Measurements from ENCODE around the gene GFPT2. TPM values are rescaled to one million over a fixed set of nuclear protein-coding genes. Genes with fewer than 3 reads are reported as not detected.

GFPT2 gene
- polyA plus RNA-seq, 4 donors = 0.54 to 4.5 (median 1.1) TPM

GRCh38 chr5:180335614-180336233, 17.4 kb downstream of the GFPT2 start:
- H3K4me3 ChIP-seq (ENCODE audit: low read depth in 1 of 3, low read length in 3 of 3) = no peak overlapping the region
- H3K9me3 ChIP-seq (ENCODE audit: control insufficient read depth in 2 of 2, insufficient read depth in 1 of 2, low read depth in 1 of 2, low read length in 1 of 2) = no peaks in the 10 kb centered on the region
- 89 to 94% (median 89%) methylated on average over 19 of the region's 19 CpGs for WGBS, 3 donors
- FAIRE-seq (no peak), DNase-seq (no peak)
- H3K27me3 ChIP-seq (ENCODE audit: control insufficient read depth in 3 of 3, insufficient read depth in 3 of 3, low read length in 3 of 3) = peaks cover 0 to 9% (median 0%) of the 10 kb centered on the region in 3 donors
- no peaks in the 10 kb centered on the region for H3K4me1 ChIP-seq (ENCODE audit: control insufficient read depth in 3 of 3, insufficient read depth in 2 of 3, low read depth in 1 of 3, low read length in 2 of 3)
- peaks cover 0 to 2% (median 0%) of the 10 kb centered on the region in 3 donors for H3K36me3 ChIP-seq (ENCODE audit: control insufficient read depth in 3 of 3, insufficient read depth in 2 of 3, low read depth in 1 of 3, low read length in 3 of 3)
- no peak overlapping the region for H3K27ac ChIP-seq (ENCODE audit: low read depth in 1 of 3, low read length in 2 of 3)

GRCh38 chr5:180334751-180335613, 18.2 kb downstream of the GFPT2 start:
- H3K9me3 ChIP-seq (ENCODE audit: control insufficient read depth in 2 of 2, insufficient read depth in 1 of 2, low read depth in 1 of 2, low read length in 1 of 2) = no peaks in the 10 kb centered on the region
- 65 to 79% (median 67%) methylated on average over 15 of the region's 15 CpGs for WGBS, 3 donors
- FAIRE-seq = no peak
- no peak for DNase-seq
- H3K36me3 ChIP-seq (ENCODE audit: control insufficient read depth in 3 of 3, insufficient read depth in 2 of 3, low read depth in 1 of 3, low read length in 3 of 3) = peaks cover 0 to 2% (median 0%) of the 10 kb centered on the region in 3 donors
- no peak overlapping the region for H3K27ac ChIP-seq (ENCODE audit: low read depth in 1 of 3, low read length in 2 of 3)
- peaks cover 0 to 9% (median 0%) of the 10 kb centered on the region in 3 donors for H3K27me3 ChIP-seq (ENCODE audit: control insufficient read depth in 3 of 3, insufficient read depth in 3 of 3, low read length in 3 of 3)
- no peak overlapping the region for H3K4me3 ChIP-seq (ENCODE audit: low read depth in 1 of 3, low read length in 3 of 3)
- no peaks in the 10 kb centered on the region for H3K4me1 ChIP-seq (ENCODE audit: control insufficient read depth in 3 of 3, insufficient read depth in 2 of 3, low read depth in 1 of 3, low read length in 2 of 3)

GRCh38 chr5:180334176-180334575, 19.0 kb downstream of the GFPT2 start:
- no peak for DNase-seq
- Histone ChIP-seq H3K9me3 (ENCODE audit: control insufficient read depth in 2 of 2, insufficient read depth in 1 of 2, low read depth in 1 of 2, low read length in 1 of 2) (no peaks in the 10 kb centered on the region), H3K4me3 (ENCODE audit: low read depth in 1 of 3, low read length in 3 of 3) (no peak overlapping the region), H3K27me3 (ENCODE audit: control insufficient read depth in 3 of 3, insufficient read depth in 3 of 3, low read length in 3 of 3) (peaks cover 0 to 9% (median 0%) of the 10 kb centered on the region in 3 donors), H3K27ac (ENCODE audit: low read depth in 1 of 3, low read length in 2 of 3) (no peak overlapping the region), H3K4me1 (ENCODE audit: control insufficient read depth in 3 of 3, insufficient read depth in 2 of 3, low read depth in 1 of 3, low read length in 2 of 3) (no peaks in the 10 kb centered on the region), H3K36me3 (ENCODE audit: control insufficient read depth in 3 of 3, insufficient read depth in 2 of 3, low read depth in 1 of 3, low read length in 3 of 3) (peaks cover 0 to 2% (median 0%) of the 10 kb centered on the region in 3 donors)
- no peak for FAIRE-seq
- 81 to 88% (median 87%) methylated on average over 6 of the region's 6 CpGs for WGBS, 3 donors

- Histone ChIP-seq H3K36me3 (ENCODE audit: control insufficient read depth in 3 of 3, insufficient read depth in 2 of 3, low read depth in 1 of 3, low read length in 3 of 3) (peaks cover 0 to 2% (median 0%) of the 10 kb centered on the region in 3 donors), H3K4me3 (ENCODE audit: low read depth in 1 of 3, low read length in 3 of 3) (no peak overlapping the region), H3K4me1 (ENCODE audit: control insufficient read depth in 3 of 3, insufficient read depth in 2 of 3, low read depth in 1 of 3, low read length in 2 of 3) (no peaks in the 10 kb centered on the region), H3K9me3 (ENCODE audit: control insufficient read depth in 2 of 2, insufficient read depth in 1 of 2, low read depth in 1 of 2, low read length in 1 of 2) (no peaks in the 10 kb centered on the region), H3K27me3 (ENCODE audit: control insufficient read depth in 3 of 3, insufficient read depth in 3 of 3, low read length in 3 of 3) (peaks cover 0 to 9% (median 0%) of the 10 kb centered on the region in 3 donors), H3K27ac (ENCODE audit: low read depth in 1 of 3, low read length in 2 of 3) (no peak overlapping the region)
- WGBS, 3 donors = 77 to 88% (median 83%) methylated on average over 3 to 4 of the region's 4 CpGs
- DNase-seq = no peak
- no peak for FAIRE-seq
Observed at GRCh38 chr5:180333661-180334060, 19.5 kb downstream of the GFPT2 start.

GRCh38 chr5:180332861-180333260, 20.3 kb downstream of the GFPT2 start:
- WGBS, 3 donors = 83 to 88% (median 85%) methylated on average over 3 of the region's 3 CpGs
- H3K4me1 ChIP-seq (ENCODE audit: control insufficient read depth in 3 of 3, insufficient read depth in 2 of 3, low read depth in 1 of 3, low read length in 2 of 3) = no peaks in the 10 kb centered on the region
- H3K4me3 ChIP-seq (ENCODE audit: low read depth in 1 of 3, low read length in 3 of 3) = no peak overlapping the region
- peaks cover 0 to 2% (median 0%) of the 10 kb centered on the region in 3 donors for H3K36me3 ChIP-seq (ENCODE audit: control insufficient read depth in 3 of 3, insufficient read depth in 2 of 3, low read depth in 1 of 3, low read length in 3 of 3)
- no peak overlapping the region for H3K27ac ChIP-seq (ENCODE audit: low read depth in 1 of 3, low read length in 2 of 3)
- DNase-seq (no peak), FAIRE-seq (no peak)
- no peaks in the 10 kb centered on the region for H3K9me3 ChIP-seq (ENCODE audit: control insufficient read depth in 2 of 2, insufficient read depth in 1 of 2, low read depth in 1 of 2, low read length in 1 of 2)
- H3K27me3 ChIP-seq (ENCODE audit: control insufficient read depth in 3 of 3, insufficient read depth in 3 of 3, low read length in 3 of 3) = peaks cover 0 to 9% (median 0%) of the 10 kb centered on the region in 3 donors

GRCh38 chr5:180332051-180332517, 21.1 kb downstream of the GFPT2 start:
- H3K27ac ChIP-seq (ENCODE audit: low read depth in 1 of 3, low read length in 2 of 3) = no peak overlapping the region
- no peak for FAIRE-seq

GRCh38 chr5:180331647-180331950, 21.5 kb downstream of the GFPT2 start:
- H3K4me1 ChIP-seq (ENCODE audit: control insufficient read depth in 3 of 3, insufficient read depth in 2 of 3, low read depth in 1 of 3, low read length in 2 of 3) = no peaks in the 10 kb centered on the region
- peaks cover 0 to 9% (median 0%) of the 10 kb centered on the region in 3 donors for H3K27me3 ChIP-seq (ENCODE audit: control insufficient read depth in 3 of 3, insufficient read depth in 3 of 3, low read length in 3 of 3)
- 18 to 29% (median 29%) methylated on average over 7 of the region's 7 CpGs for WGBS, 3 donors
- no peak overlapping the region for H3K4me3 ChIP-seq (ENCODE audit: low read depth in 1 of 3, low read length in 3 of 3)
- peaks cover 0 to 4% (median 0%) of the 10 kb centered on the region in 3 donors for H3K36me3 ChIP-seq (ENCODE audit: control insufficient read depth in 3 of 3, insufficient read depth in 2 of 3, low read depth in 1 of 3, low read length in 3 of 3)
- no peaks in the 10 kb centered on the region for H3K9me3 ChIP-seq (ENCODE audit: control insufficient read depth in 2 of 2, insufficient read depth in 1 of 2, low read depth in 1 of 2, low read length in 1 of 2)
- no peak for DNase-seq
- no peak overlapping the region for H3K27ac ChIP-seq (ENCODE audit: low read depth in 1 of 3, low read length in 2 of 3)
- FAIRE-seq = no peak

More at GRCh38 chr5:180332051-180332517, 21.1 kb downstream of the GFPT2 start:
- Histone ChIP-seq H3K4me1 (ENCODE audit: control insufficient read depth in 3 of 3, insufficient read depth in 2 of 3, low read depth in 1 of 3, low read length in 2 of 3) (no peaks in the 10 kb centered on the region), H3K27me3 (ENCODE audit: control insufficient read depth in 3 of 3, insufficient read depth in 3 of 3, low read length in 3 of 3) (peaks cover 0 to 9% (median 0%) of the 10 kb centered on the region in 3 donors), H3K9me3 (ENCODE audit: control insufficient read depth in 2 of 2, insufficient read depth in 1 of 2, low read depth in 1 of 2, low read length in 1 of 2) (no peaks in the 10 kb centered on the region), H3K36me3 (ENCODE audit: control insufficient read depth in 3 of 3, insufficient read depth in 2 of 3, low read depth in 1 of 3, low read length in 3 of 3) (peaks cover 0 to 2% (median 0%) of the 10 kb centered on the region in 3 donors), H3K4me3 (ENCODE audit: low read depth in 1 of 3, low read length in 3 of 3) (no peak overlapping the region)
- 12 to 18% (median 17%) methylated on average over 13 of the region's 13 CpGs for WGBS, 3 donors
- no peak for DNase-seq

GRCh38 chr5:180330810-180331646, 22.1 kb downstream of the GFPT2 start:
- DNase-seq = no peak
- Histone ChIP-seq H3K9me3 (ENCODE audit: control insufficient read depth in 2 of 2, insufficient read depth in 1 of 2, low read depth in 1 of 2, low read length in 1 of 2) (no peaks in the 10 kb centered on the region), H3K4me3 (ENCODE audit: low read depth in 1 of 3, low read length in 3 of 3) (no peak overlapping the region), H3K27me3 (ENCODE audit: control insufficient read depth in 3 of 3, insufficient read depth in 3 of 3, low read length in 3 of 3) (peaks cover 0 to 9% (median 0%) of the 10 kb centered on the region in 3 donors), H3K4me1 (ENCODE audit: control insufficient read depth in 3 of 3, insufficient read depth in 2 of 3, low read depth in 1 of 3, low read length in 2 of 3) (no peaks in the 10 kb centered on the region), H3K27ac (ENCODE audit: low read depth in 1 of 3, low read length in 2 of 3) (peak overlapping the region in 1 of 3 donors; percentile 1), H3K36me3 (ENCODE audit: control insufficient read depth in 3 of 3, insufficient read depth in 2 of 3, low read depth in 1 of 3, low read length in 3 of 3) (peaks cover 0 to 4% (median 0%) of the 10 kb centered on the region in 3 donors)
- WGBS, 3 donors = 56 to 63% (median 59%) methylated on average over 16 of the region's 16 CpGs
- no peak for FAIRE-seq

Measured in small intestine (tissue), 7 donors.